Spinal cord (tissue), 10 donors: ENCODE measurements around the gene PACS1. TPM values are rescaled to one million over a fixed set of nuclear protein-coding genes. Genes with fewer than 3 reads are reported as not detected.
"Not testable (repeated sequence)": the region's sequence is repeated elsewhere in the genome, so short reads cannot be mapped to it uniquely, and the experiment has no call there.

Experiments
- DNase-seq, 6 donors: peaks; one replicate each; pipeline versions ENCODE4 v3.0.0 to v3.0.0-alpha.2; 2013 to 2015; ENCODE audit warnings: low spot score in 6 of 6, low read depth in 4 of 6
- H3K27ac ChIP-seq: one replicate; pipeline ENCODE4 v1.5.1; 2013; ENCODE audit warnings: low read depth, low read length, control low read depth
- H3K27me3 ChIP-seq: one replicate; pipeline ENCODE4 v1.6.1; 2013; ENCODE audit warnings: low read length; ENCODE audit not compliant: control insufficient read depth, insufficient read depth
- H3K36me3 ChIP-seq: one replicate; pipeline ENCODE4 v1.6.1; 2013; ENCODE audit warnings: low read length; ENCODE audit not compliant: control insufficient read depth, insufficient read depth
- H3K4me1 ChIP-seq: one replicate; pipeline ENCODE4 v1.6.1; 2013; ENCODE audit warnings: low read length; ENCODE audit not compliant: control insufficient read depth, insufficient read depth
- H3K4me3 ChIP-seq: one replicate; pipeline ENCODE4 v1.5.1; 2013; ENCODE audit warnings: low read depth, low read length, control low read depth
- H3K9me3 ChIP-seq: one replicate; pipeline ENCODE4 v1.6.1; 2013; ENCODE audit warnings: low read length; ENCODE audit not compliant: control insufficient read depth, insufficient read depth
- WGBS: methylation state at CpG from one replicate; pipeline ENCODE4 v1.1.5; 2013; ENCODE audit warnings: missing lambda C conversion rate; ENCODE audit not compliant: insufficient coverage; 5-methylcytosine and 5-hydroxymethylcytosine counted together
- polyA plus RNA-seq, 2 donors: library from polyadenylated mRNA; unstranded; fragments of 120-200 nt; gene quantifications; one replicate each; pipeline ENCODE4 v1.2.1, GENCODE V29; 2013; ENCODE audit not compliant: insufficient read length in 2 of 2
- total RNA-seq, 2 donors: library from RNA; depleted of rRNA in 1 of 2; stranded (reverse); fragments of 120-200 nt in 1 of 2; fragments of >200 nt in 1 of 2; gene quantifications; one replicate each; pipeline versions ENCODE4 v1.2.3 to v1.2.4, GENCODE V29; 2013 to 2014
- donor health status: healthy.

PACS1 gene
- total and polyA plus RNA-seq, 4 donors: 29.9 to 114 (median 72.1) TPM

DNA sequence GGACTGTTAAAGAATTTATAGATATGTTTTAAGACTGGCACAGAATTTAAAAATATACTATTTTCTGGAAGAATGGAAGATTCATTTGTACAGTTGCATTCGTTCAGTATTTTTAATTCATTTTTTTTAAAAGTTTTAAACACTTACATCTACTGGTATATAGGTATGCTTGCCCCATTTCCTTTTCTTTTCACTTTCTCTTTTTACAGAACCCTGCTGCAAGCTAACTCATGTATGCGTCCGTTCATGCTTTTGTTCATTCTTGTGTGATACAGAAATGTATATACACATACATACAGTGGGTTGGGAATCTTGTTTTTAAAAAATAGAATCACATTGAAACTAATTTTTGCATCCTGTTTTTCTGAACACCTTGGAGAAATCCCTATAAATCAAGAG is 31.0 kb downstream of the PACS1 start:
- no CpG with 5 or more reads among the region's 3 CpGs for WGBS
- H3K36me3 ChIP-seq: peaks cover 3% of the 10 kb centered on the region
- DNase-seq: no peak
- H3K9me3 ChIP-seq: no peaks in the 10 kb centered on the region
- H3K4me1 ChIP-seq: no peaks in the 10 kb centered on the region
- H3K27ac ChIP-seq: no peak overlapping the region
- no peaks in the 10 kb centered on the region for H3K27me3 ChIP-seq
- no peak overlapping the region for H3K4me3 ChIP-seq

DNA sequence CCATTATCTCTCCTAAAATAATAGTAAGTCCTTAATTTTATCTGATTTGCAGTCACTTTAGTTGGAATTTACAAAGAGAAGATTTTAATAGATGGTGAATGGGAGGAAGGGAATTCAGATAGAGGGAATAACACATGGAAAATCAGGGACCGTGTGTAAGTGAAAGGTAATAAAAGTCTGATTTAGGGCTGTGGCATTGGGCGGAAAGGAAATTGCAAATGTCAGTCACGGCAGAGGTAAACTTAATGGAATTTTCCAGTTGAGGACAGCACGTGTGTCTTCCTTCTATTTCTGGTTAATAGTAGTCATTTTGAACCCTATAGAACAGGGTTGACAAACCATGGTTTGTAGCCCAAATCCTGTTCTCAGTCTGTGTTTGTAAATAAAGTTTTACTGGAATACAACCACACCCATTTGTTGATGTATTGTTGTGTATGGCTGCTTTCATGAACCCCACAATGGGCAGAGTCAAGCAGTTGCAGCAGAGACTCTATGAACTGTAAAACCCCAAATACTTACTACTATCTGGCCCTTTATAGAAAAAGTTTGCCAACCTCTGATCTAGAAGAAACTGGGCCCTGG is 34.1 kb downstream of the PACS1 start:
- Histone ChIP-seq H3K27me3 (no peaks in the 10 kb centered on the region), H3K9me3 (no peaks in the 10 kb centered on the region), H3K27ac (no peak overlapping the region), H3K4me1 (no peaks in the 10 kb centered on the region), H3K4me3 (no peak overlapping the region), H3K36me3 (peaks cover 6% of the 10 kb centered on the region)
- 65% methylated on average over 3 of the region's 4 CpGs for WGBS
- no peak for DNase-seq

DNA sequence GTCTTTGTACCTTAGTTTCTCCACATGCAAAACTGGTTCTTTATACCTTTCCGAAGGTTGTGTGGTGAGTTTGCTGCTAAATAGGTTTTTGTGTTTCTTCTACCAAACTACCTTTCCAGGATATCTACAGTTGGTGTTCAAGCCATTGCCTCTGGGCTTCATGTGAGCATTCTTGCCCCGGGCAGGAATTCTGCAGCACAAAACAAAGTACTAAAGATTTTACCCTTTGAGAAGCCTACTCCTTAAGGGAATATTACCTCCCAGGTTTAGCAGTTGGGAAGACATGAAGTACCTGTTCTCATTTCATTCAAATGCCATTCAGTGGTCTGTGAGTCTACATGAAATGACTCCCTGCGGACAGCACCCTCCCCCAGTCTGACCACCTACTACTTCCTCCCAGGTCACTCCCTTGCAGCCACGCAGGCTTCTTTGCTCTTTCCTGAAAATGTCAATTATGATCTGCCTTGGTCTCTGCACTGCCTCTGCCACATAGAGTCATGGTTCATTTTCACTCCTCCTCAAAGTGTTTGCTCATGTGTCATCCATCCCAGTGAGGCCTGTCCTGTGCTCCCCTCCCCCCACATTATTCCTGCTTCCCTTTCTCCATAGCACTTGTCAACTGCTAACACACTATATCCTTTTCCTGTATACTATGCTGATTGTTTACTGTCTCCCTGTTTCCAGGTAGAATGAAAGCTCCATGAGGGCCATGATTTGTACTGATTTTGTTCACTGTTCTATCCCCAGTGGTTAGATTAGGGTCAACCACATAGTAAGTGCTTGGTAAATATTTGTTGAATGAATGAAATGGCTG is 36.9 kb downstream of the PACS1 start:
- Histone ChIP-seq H3K4me1 (peaks cover 6% of the 10 kb centered on the region), H3K4me3 (no peak overlapping the region), H3K27me3 (no peaks in the 10 kb centered on the region), H3K36me3 (peaks cover 3% of the 10 kb centered on the region), H3K27ac (no peak overlapping the region), H3K9me3 (no peaks in the 10 kb centered on the region)
- 71% methylated on average over 2 of the region's 4 CpGs for WGBS
- DNase-seq: no peak

DNA sequence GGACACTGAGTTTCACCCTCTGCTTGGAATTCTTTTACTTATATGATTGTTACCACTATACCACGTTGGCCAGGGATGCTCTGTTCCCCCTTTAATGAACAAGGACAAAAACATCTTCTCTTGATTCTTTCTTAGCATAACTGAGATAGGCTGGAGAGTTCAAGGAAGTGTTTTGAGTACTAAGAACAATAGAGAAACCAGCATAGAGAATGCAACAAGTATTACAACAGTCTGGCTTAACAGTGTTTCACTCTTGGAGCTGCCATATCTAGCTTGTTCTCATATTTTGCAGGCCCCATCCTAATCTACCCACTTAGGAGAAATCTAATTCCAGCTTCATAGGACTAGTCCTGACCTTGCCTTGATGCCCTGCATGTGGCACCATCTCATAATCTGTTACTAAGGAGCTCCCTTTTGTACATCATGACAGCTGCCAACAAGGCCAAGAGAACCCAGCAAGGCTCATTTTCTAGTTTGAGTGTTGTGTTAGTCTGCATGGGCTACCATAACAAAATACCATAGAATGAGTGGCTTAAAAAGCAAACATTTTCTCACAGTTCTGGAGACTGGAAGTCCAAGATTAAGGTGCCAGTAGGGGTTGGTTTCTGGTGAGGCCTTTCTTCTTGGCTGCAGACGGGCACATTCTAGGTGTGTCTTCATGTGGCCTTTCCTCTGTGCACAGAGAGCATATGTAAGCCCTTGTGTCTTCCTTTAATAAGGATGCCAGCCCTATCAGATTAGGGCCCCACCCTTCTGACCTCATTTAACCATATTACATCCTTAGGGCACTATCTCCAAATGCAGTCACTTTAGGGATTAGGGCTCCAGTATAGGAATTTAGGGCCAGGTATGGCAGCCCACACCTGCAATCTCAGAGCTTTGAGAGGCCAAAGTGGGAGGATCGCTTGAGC is 37.8 kb downstream of the PACS1 start:
- 100% methylated on average over 1 of the region's 3 CpGs for WGBS
- Histone ChIP-seq H3K4me3 (no peak overlapping the region), H3K36me3 (peaks cover 3% of the 10 kb centered on the region), H3K27me3 (no peaks in the 10 kb centered on the region), H3K27ac (no peak overlapping the region), H3K4me1 (peaks cover 9% of the 10 kb centered on the region), H3K9me3 (no peaks in the 10 kb centered on the region)
- DNase-seq: no peak

DNA sequence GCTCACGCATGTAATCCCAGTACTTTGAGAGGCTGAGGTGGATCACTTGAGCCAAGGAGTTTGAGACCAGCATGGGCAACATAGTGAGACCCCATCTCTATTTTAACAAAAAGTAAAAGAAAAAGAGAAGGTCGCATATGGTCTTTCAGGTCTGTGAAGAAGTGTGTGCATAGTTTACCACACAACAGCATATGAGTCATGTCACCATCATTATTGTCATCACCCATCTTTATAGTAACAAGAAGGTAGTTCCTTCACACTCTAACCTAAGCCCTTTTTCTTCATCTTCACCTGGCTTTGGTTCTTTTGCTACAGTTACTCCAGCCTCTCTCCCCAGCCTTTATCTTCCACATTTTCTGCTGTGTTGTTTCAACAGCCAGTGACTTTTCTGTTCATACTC is 39.2 kb downstream of the PACS1 start:
- H3K27me3 ChIP-seq: no peaks in the 10 kb centered on the region
- no peak overlapping the region for H3K4me3 ChIP-seq
- H3K9me3 ChIP-seq: no peaks in the 10 kb centered on the region
- WGBS: no CpG with 5 or more reads among the region's 2 CpGs
- no peak for DNase-seq
- H3K4me1 ChIP-seq: peaks cover 9% of the 10 kb centered on the region
- peaks cover 3% of the 10 kb centered on the region for H3K36me3 ChIP-seq
- H3K27ac ChIP-seq: no peak overlapping the region

DNA sequence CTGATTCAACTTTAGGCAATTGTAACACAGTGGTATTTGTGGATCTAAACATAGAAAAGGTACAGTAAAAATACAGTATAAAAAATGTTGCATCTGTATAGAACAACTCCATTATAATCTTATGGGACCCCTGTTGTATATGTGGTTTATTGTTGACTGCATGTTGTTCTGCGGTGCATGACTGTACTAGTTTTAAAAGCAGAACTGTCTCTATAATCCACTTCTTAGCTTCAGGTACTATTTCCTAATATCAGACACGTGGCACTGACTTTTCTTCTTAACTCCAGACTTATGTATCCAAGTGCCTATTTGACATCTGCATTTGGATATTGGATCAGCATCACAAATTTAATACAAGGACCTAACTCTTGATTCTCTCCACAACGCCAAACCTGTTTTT is 41.1 kb downstream of the PACS1 start:
- Histone ChIP-seq H3K4me1 (peaks cover 9% of the 10 kb centered on the region), H3K36me3 (peaks cover 3% of the 10 kb centered on the region), H3K9me3 (no peaks in the 10 kb centered on the region), H3K4me3 (no peak overlapping the region), H3K27me3 (no peaks in the 10 kb centered on the region), H3K27ac (no peak overlapping the region)
- WGBS: 86% methylated on average over 2 of the region's 3 CpGs
- no peak for DNase-seq

DNA sequence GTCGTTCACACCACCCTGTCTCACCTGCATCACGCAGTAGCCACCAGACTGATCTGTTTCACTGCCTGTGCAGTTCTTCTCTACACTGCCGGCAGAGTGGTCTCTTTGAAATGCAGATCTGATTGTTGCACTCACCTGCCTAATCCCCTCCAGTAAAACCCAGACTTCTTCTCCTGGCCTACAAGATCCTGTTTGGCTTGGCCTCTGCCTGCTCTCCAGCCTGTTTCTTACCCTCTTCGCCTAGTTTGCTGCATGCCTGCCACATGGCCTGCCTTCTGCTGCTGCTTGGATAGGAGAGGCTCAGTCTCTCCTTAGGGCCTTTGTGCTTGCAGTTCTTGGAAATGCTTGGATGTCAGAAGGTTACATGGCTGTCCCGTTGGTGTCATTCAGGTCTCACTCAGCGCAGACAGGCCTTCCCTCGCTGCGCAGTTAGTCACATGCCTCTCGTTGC is 42.0 kb downstream of the PACS1 start:
- H3K27ac ChIP-seq: no peak overlapping the region
- no peak overlapping the region for H3K4me3 ChIP-seq
- no peaks in the 10 kb centered on the region for H3K27me3 ChIP-seq
- no peaks in the 10 kb centered on the region for H3K9me3 ChIP-seq
- peaks cover 2% of the 10 kb centered on the region for H3K36me3 ChIP-seq
- whole genome bisulfite sequencing: 66% methylated on average over 4 of the region's 9 CpGs
- peaks cover 9% of the 10 kb centered on the region for H3K4me1 ChIP-seq
- DNase-seq: peak in 1 of 6 donors; percentile 23

DNA sequence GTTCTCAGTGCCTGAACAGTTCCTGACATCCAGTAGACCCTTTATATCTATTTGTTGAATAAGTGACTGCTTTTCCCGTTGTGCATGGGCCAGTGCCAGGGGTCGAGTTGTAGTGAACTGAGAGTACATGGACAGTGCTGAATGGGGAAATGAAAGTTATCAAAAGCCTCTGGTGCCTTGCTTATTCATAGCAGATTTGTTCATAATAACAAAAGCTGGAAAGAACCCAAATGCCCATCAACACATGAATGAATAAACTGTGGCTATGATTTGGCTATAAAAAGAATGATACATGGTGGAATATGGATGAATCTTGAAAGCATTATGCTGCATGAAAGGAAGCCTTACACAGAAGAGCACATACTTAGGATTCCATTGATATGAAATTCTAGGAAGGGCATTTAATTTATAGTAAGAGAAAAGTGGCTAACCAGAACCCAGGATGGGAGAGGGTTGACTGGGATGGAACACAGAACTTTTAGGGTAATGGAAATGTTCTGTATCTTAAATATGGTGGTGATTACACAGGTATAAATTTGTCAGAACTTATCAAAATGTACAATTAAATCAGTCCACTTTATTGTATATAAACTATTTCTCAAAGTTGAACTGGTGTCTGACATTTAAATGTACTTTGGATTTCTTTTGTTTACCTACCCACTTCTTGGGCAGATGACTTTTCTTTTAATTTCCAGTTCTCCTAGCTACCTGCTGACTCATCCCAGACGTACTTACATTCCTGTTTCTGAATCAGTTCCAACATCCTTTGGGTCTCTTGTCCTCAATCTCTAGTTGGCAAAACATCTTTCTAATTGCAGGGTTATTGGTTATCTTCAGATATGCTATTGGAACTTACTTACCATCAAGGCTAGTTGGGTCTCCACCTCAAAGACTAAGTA is 42.8 kb downstream of the PACS1 start:
- Histone ChIP-seq H3K4me3 (no peak overlapping the region), H3K36me3 (no peaks in the 10 kb centered on the region), H3K9me3 (no peaks in the 10 kb centered on the region), H3K27me3 (no peaks in the 10 kb centered on the region), H3K4me1 (peaks cover 9% of the 10 kb centered on the region), H3K27ac (no peak overlapping the region)
- WGBS: 40% methylated on average over 1 of the region's 3 CpGs
- DNase-seq: peak in 1 of 6 donors; percentile 51

DNA sequence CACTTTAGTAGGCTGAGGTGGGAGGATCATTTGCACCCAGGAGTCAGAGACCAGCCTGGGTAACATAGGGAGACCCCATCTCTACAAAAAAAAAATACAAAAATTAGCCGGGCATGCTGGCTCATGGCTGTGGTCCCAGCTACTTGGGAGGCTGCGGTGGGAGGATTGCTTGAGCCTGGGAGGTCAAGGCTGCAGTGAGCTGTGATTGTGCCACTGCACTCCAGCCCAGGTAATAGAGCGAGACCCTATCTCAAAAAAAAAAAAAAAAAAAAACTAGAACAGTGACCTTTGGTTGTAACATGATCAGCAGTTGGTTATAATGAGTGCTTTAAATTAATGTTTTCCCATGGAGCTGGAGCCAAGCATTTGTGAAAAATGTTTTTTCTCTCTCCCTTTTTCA is 44.9 kb downstream of the PACS1 start:
- DNase-seq, H3K27ac ChIP-seq, H3K36me3 ChIP-seq, H3K9me3 ChIP-seq, H3K4me1 ChIP-seq, H3K4me3 ChIP-seq, H3K27me3 ChIP-seq: not testable (repeated sequence)
- 100% methylated on average over 1 of the region's 3 CpGs for WGBS
